Stimulated activated naive CD8-positive, alpha-beta T cell treated with anti-CD3 and anti-CD28 coated beads, Interleukin-15, Interleukin-2, amounts not matched to agents 100 U/mL and 50 U/mL, for 24 hours (primary cell): ENCODE results near the gene C22orf15.
A peak's percentile ranks its signal among the peaks of the same experiment; 100 is the strongest.

ENCODE experiments used
- ATAC-seq: fragments of 150-1000 bp; cut with Tn5 transposase; one replicate; pipeline ENCODE4 v1.10.0; 2021
- DNase-seq: peaks from one replicate; pipeline ENCODE4 v3.0.0; 2021

The C22orf15 gene

DNA sequence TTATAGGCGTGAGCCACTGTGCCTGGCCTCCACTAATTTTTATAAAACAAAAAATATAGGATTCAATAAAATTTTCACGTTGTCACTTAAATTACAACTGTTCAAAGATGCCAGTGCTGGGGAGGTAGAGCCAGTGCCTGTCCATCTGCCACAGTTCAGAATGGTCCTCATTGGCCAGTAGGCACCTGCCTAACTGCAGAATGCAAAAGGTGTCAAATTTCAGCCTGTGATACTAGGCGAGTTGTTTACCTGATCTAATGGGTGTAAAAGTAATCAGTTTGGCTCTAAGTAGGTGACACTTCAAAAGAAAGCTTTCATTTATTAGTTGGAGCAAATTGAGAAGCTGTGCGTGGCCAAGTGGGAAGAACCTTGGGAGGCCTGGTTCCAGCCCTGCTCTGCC lies 26.3 kb downstream of the C22orf15 start:
- DNase-seq, result no peak
- ATAC-seq, result no peak

DNA sequence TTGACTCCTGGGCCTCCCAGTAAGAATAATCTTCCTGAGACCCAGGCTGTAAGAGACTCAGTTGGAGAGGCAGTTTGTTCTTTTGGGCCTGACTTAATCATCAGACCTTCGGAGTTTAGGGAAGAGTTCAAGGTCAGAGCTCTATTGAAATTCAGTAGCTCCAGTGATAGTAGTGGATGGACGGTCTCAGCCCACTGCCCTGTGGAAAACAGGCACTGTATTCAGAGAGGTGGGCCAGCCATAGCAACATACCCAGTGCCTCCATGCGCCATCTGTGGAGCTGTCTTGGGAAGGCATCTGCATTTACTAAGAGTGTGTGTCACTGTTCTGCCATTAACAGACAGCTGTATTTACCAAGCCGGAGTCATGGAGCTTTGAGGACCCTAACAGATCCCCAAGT lies 26.8 kb downstream of the C22orf15 start:
- DNase-seq, result no peak
- no peak for ATAC-seq

DNA sequence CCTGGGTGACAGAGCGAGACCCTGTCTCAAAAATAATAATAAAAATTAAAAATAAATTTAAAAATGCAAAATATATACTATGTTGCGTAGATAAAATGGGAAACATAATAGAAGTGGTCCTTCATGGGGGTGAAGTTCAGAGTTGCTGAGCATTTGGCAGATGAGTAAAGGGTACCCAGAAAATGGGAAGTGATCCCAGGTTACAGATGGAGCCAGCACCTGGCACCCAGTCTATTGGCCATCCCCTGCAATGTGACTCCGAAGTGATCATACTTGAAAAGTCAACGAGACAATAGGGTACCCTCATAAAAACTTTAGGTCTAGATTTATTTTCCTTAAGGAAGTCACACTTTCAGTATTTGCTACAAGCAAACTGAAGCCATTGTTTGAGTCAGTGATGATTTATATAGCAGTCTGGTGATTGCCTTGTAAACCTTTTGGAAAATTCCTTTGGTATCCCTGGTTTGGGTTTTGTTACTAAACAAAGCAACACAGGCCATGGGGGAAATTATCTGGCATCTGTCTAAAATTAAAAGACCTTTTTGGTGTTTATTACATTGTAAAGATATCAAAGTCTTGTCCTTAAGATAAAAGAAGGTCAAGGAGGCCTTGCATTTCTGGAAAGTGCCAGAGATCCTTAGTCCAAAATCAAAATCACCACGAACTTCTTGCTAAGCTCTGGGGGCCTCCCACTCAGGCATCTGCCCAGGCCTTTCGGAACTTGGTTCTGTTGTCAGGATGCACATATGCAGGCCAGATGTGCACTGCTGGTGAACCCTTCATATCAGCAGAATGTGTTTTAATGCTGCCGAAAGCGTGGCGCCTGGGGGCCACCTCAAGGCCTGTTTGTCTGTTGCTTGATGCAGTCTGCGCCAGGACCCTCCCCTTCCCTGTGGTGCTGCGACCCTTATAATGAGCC lies 28.3 kb downstream of the C22orf15 start:
- ATAC-seq (no peak), DNase-seq (no peak)

DNA sequence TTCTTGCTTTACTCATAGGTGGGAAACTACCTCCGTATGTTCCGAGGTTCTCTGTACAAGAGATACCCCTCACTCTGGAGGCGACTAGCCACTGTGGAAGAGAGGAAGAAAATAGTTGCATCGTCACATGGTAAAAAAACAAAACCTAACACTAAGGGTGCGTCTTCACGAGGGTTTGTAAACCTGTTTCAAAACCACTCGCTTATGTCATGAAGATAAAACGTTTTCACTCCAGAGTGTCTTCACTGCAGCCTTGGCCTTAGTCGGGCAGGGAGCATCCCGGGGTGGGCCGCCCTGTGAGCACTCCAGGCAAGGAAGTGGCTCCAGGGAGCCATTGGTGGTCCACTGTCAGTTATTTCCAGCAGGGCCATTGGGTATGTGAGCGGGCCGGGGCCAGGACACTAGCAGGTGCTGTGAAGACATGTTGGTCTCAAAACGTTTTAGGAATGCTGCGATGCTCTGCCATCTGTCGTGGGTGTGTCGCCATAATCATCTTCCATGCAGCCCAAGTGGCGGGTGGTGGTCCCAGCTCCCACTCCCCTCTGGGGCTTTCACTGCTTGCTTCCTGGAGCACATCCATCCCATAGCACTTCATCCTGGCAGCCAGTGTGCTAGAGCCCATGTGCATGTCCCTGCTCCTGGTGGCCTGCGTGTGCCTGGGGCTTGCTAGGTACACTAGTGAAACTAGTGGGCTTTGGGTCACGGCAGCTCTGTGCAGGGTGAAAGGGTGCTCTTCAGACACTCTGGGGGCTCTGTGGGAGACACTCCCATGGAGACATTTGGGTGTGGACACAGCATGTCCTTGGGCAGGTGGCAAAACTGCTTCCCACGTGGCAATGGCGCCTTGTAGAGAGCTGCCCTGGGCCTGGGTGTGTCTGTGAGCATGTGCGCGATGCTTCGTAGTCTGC lies 29.2 kb downstream of the C22orf15 start:
- ATAC-seq (no peak), DNase-seq (no peak)

DNA sequence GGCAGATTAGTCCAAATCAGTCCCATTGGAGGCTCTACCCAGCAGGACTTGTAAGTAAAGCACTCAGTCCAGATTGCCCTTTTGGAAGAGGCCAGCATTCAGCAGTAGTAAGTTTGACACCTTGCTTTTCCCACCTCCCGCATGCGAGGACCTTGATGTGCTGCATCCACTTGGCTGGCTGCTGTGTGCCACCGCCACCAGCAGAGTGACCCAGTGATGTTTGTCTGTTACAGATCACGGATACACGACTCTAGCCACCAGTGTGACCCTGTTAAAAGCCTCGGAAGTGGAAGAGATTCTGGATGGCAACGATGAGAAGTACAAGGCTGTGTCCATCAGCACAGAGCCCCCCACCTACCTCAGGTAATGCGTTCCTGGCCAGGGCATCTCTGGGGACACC lies 30.5 kb downstream of the C22orf15 start:
- no peak for ATAC-seq
- DNase-seq, result no peak

DNA sequence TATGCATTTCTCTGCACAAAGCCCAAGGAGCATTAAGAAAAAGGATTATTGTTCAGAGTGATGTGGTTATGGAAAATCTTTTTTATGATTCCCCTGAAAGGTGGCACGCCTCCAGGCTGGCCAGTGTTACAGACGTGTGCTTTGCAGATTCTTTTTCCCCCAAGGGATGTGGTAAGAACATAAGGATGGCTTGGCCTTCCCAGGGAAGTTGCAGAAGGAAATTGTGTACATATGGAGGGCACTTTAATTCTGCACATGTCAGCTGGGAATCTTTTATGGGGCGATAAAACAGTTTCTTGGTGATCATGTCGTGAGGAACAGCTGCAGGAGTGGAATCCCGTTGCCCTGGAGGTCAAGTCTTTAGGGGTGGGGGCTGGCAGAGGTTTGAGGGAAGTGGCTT lies 33.7 kb downstream of the C22orf15 start:
- no peak for ATAC-seq
- no peak for DNase-seq

DNA sequence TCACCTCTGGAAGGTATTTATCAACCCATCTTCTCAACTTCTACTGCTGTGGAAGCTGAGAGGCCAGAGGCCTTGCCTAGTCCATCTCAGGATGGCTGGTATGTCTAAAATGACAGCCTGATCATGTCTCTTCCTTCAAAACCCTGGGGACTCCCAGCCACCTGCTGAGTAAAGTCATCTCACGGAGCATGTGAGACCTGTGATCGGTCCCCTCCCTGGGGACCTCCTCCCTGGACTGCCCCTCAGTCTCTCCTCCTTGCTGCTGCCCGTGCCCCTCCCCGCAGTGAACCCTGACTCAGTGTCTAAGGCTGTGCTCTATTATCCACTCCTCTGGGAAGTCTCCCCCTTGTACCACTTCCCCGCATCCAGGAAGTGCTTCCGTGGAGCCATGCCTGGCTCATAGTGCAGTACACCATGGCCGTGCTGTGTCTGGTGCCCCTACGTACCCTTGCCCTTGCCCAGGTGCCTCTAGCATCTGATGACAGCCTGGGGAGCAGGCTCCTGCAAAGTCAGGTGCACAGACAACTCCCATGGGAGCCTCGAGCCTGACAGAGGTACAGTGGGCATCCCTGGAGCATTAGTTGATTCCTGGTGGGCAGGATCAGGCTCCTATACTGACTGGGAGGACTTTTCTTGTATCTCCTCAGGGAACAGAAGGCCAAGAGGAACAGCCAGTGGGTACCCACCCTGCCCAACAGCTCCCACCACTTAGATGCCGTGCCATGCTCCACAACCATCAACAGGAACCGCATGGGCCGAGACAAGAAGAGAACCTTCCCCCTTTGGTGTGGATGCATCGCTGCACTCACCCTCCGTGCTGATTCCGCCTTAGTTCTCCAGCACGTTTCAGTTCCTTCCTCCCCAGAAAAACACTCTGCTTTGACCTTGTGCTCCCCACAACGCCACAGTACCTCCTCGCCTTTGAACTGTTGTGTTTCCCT lies 37.8 kb downstream of the C22orf15 start:
- ATAC-seq (peak; percentile 45), DNase-seq (no peak)

DNA sequence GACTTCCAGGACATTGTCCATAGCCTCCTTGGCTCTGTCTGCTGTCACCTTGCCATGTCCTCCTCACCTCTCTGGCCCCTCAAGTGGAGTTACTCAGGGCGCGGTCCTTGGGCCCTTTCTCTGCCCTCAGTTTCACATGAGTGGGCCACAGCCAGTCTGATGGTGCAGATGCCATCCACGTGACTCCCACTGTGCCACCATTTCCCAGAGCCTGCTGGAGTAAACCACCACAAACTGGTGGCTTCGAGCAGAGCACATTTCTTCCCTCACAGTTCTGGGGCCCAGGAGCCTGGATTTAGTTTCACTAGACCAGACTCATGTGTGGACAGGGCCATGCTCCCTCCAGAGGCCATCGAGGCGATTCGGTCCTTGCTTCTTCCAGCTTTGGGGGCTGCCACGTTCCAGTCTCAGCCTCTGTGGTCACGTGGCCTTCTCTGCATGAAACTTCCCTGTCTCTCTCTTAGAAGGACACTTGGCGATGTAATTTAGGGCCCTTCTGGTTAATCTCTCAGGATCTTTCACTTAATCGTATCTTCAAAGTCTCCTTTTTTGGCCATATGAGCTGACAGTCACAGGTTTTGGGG lies 38.5 kb downstream of the C22orf15 start:
- no peak for DNase-seq
- peak; percentile 5 for ATAC-seq

DNA sequence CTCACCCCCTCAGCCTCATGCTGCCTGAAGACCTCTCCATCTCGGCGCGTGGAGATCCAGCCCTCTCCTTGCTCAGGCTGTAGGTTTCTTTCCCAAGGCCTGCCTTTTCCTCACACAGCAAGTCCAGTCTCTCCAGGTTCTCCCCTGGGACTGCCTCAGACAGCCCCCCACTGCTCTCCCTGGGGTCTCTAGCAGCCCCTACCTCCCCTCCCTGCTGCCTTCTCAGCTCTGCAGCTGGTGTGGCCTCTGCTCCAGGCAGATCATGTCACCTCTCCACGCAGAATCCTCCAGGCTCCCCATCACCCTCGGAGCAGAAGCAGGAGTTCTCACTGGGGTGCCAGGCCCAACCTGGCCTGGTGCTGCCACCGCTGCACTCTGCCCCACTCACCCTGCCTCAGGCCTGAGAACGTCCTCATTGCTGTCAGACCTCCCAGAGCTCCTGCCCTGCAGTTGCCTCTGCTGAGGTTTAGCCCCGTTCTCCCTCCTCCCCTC lies 39.1 kb downstream of the C22orf15 start:
- no peak for ATAC-seq
- no peak for DNase-seq

DNA sequence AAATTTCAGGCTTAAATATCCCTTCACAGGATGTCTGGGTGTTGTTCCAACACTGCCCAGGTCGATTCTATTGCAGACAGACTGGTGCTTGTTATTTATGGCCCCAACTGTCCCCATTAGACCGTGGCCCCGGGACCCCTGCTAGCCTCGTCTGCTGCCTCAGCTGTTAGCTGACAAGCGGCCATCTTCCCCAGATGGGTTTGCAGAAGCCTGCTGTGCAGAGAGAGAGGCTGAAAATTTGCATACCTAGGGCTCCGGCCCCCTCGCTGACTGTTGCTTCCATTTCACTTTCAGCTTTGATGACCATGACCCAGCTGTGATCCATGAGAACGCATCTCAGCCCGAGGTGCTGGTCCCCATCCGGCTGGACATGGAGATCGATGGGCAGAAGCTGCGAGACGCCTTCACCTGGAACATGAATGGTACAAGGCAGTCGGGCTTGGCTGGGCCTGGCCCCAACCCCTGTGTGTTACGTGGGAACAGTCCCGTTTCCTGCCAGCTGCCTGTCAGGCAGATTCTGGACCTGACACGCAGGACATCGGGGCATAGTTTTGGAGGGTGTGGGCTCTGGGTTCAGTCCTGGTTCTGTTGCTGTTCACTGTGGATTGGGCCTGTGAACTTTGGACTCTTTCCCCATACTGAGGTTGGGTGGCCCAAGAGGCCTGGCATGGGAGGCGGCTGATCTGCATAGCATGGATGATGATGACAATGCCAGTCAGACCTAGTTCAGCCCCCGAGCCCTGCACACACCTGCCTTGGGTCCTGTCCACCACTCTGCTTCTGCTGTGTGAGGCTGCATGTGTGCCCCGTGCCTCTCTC lies 40.4 kb downstream of the C22orf15 start:
- DNase-seq (no peak), ATAC-seq (no peak)

DNA sequence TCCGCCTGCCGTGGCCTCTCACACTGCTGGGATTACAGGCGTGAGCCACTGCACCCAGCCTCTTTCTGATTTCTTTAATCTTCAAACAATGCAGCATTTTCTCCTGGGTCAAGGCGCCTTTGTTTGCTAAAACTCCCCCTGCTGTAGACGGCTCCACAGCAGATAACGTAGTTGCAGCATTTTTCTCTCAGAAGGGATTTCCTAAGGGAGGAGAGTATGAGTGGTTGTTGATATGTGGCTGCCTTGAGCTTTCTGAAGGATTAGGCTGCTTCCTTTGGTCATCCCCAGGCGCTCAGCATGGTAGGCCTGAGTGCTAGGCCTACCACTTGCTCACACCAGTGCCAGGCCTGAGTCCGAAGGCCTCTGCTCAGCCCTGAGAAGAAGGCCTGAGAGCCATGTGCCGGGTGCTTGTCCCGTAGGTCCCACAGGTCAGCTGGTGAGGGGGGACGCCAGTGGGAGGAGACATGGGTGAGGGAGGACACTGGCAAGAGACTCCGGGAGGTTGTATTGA lies 42.0 kb downstream of the C22orf15 start:
- no peak for DNase-seq
- ATAC-seq, result no peak

DNA sequence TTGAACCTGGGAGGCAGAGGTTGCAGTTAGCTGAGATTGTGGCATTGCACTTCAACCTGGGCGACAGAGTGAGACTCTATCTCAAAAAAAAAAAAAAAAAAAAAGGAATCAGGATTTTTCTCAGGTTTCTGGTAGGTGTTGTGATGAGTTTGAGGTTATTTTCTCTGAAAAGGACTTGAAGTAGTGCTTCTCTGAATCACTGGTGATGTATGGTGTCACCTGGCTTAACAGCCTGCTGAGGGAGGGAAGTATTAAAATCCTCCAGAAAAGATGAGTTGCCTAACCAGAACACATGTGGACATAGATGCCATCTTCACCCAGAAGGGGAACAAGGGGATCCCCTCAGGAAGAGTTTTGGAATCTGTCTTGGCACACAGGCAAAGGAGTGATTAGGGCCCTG lies 44.0 kb downstream of the C22orf15 start:
- DNase-seq (no peak), ATAC-seq (no peak)

DNA sequence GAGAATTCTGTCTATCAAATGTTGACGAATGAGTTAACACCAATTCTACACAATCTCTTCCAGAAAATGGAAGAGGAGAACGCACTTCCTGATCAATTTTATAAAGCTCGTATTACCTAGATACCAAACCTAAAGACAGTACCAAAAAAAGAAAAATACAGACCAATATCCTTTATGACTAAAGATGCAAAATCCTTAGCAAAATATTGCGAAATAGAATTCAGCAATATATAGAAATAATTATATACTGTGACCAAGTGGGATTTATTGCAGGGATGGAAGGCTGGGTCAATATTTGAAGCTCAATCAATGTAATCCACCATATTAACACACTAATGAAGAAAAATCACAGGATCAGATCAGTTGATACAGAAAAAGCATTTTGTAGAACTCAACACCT lies 49.6 kb downstream of the C22orf15 start:
- ATAC-seq, result no peak
- no peak for DNase-seq
